Measurements from ENCODE around the gene IL2RA.

GRCh38 chr10:6017781-6018354 lies 44.3 kb downstream of the IL2RA start:
- TF ChIP-seq CTCF (IDR thresholded peaks at IDR 0.05; ENCODE audit: low read length) (no peak), EZH2 (IDR thresholded peaks at IDR 0.05; ENCODE audit: borderline replicate concordance, low read length) (no peak)
